ENCODE results near the gene FKBP2. TPM values are rescaled to one million over a fixed set of nuclear protein-coding genes. Genes with fewer than 3 reads are reported as not detected.
A peak's percentile ranks its signal among the peaks of the same experiment; 100 is the strongest.

The FKBP2 gene
- total RNA-seq, 1 donor from 2014 or later = 42.1 TPM

GRCh38 chr11:64241241-64241490 lies 271 bp downstream of the FKBP2 start:
- DNase-seq (ENCODE audit: low spot score) = no peak
- peak overlapping the region; percentile 87 for H3K4me3 Mint-ChIP-seq (ENCODE audit: unreplicated experiment)
- peaks cover 37% of the 10 kb centered on the region for H3K4me1 Mint-ChIP-seq (ENCODE audit: low read depth)
- H3K36me3 Mint-ChIP-seq (ENCODE audit: low read depth) = peaks cover 12% of the 10 kb centered on the region
- no peak for TF ChIP-seq CTCF (IDR thresholded peaks at IDR 0.05)
- peak overlapping the region; percentile 95 for H3K27ac Mint-ChIP-seq (ENCODE audit: unreplicated experiment)
- H3K9me3 Mint-ChIP-seq (ENCODE audit: low read depth) = no peaks in the 10 kb centered on the region
- no peaks in the 10 kb centered on the region for H3K27me3 Mint-ChIP-seq (ENCODE audit: low read depth)

DNA sequence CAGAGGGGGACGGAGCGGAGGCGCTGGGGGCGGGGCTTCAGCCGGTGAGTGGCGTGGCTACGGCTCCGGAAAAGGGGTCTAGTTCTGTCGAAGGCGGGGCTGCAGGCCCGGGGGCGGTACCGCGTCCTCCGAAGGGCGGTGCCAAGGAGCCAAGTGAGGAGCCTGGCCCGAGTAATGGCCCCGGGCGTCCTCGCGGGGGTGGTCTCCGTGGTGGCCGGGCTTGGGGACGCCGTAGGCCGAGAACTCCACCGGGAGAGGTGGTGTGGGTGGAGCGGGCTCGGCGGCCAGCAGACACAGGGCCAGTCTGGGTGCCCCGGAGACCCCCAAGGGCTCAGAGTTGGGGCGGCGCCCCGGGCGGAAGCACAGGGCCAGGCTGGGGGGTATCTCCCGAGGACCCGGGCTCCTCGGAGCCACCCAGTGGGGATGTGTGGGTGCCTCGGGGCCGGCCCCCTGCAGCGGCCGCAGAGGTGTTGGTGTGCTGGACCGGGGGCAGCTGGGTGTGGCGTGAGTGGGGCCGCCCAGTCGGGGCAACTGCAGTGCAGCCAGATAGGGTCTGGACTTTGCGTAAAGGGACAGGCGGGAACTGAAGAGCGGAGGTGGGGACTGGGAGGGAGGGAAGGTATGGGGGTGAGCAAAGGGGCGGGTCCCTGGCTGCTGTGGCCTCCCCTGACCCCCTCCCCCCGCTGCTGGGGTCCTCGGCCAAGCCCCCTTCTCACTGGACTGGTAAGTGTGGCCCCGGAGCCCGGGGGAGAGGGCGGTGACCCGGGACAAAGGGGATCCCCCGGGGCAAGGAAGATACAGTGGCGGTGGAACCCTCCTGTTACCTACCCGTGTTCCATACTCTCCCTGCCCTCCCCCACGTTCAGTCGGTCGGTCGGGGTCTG lies 838 bp downstream of the FKBP2 start:
- peaks cover 37% of the 10 kb centered on the region for H3K4me1 Mint-ChIP-seq (ENCODE audit: low read depth)
- peak; percentile 100 for DNase-seq (ENCODE audit: low spot score)
- H3K36me3 Mint-ChIP-seq (ENCODE audit: low read depth) = peaks cover 12% of the 10 kb centered on the region
- no peak for TF ChIP-seq CTCF (IDR thresholded peaks at IDR 0.05)
- H3K27ac Mint-ChIP-seq (ENCODE audit: unreplicated experiment) = peak overlapping the region; percentile 95
- H3K4me3 Mint-ChIP-seq (ENCODE audit: unreplicated experiment) = peak overlapping the region; percentile 87
- no peaks in the 10 kb centered on the region for H3K9me3 Mint-ChIP-seq (ENCODE audit: low read depth)
- no peaks in the 10 kb centered on the region for H3K27me3 Mint-ChIP-seq (ENCODE audit: low read depth)

GRCh38 chr11:64243236-64243854 lies 2.5 kb downstream of the FKBP2 start:
- H3K27ac Mint-ChIP-seq (ENCODE audit: unreplicated experiment) = peak overlapping the region; percentile 66
- TF ChIP-seq CTCF (IDR thresholded peaks at IDR 0.05) = no peak
- peaks cover 44% of the 10 kb centered on the region for H3K4me1 Mint-ChIP-seq (ENCODE audit: low read depth)
- peak overlapping the region; percentile 39 for H3K4me3 Mint-ChIP-seq (ENCODE audit: unreplicated experiment)
- no peaks in the 10 kb centered on the region for H3K9me3 Mint-ChIP-seq (ENCODE audit: low read depth)
- no peak for DNase-seq (ENCODE audit: low spot score)
- peaks cover 5% of the 10 kb centered on the region for H3K36me3 Mint-ChIP-seq (ENCODE audit: low read depth)
- no peaks in the 10 kb centered on the region for H3K27me3 Mint-ChIP-seq (ENCODE audit: low read depth)

DNA sequence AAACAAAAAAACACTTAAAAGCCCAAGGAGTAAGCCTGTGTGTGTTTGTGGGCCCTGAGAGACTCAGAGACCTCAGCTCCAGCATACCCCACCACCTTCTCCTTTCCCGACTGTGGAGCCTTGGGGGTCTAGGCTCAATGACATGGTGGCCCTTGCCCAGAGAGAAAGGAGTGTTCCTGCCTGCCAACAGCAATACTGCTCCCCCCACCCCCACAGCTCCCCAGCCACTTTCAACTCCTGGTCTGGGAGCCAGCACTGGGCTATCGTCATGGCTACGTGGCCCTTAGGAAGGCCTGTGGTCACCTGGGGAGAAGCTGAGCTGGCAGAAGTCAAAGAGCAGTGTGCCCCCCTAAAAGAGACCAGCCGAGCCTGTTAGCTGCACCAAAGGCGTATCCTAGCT lies 3.2 kb downstream of the FKBP2 start:
- H3K4me3 Mint-ChIP-seq (ENCODE audit: unreplicated experiment) = peak overlapping the region; percentile 89
- peaks cover 44% of the 10 kb centered on the region for H3K4me1 Mint-ChIP-seq (ENCODE audit: low read depth)
- H3K27ac Mint-ChIP-seq (ENCODE audit: unreplicated experiment) = peak overlapping the region; percentile 66
- peaks cover 4% of the 10 kb centered on the region for H3K36me3 Mint-ChIP-seq (ENCODE audit: low read depth)
- H3K27me3 Mint-ChIP-seq (ENCODE audit: low read depth) = no peaks in the 10 kb centered on the region
- H3K9me3 Mint-ChIP-seq (ENCODE audit: low read depth) = no peaks in the 10 kb centered on the region
- no peak for TF ChIP-seq CTCF (IDR thresholded peaks at IDR 0.05)
- no peak for DNase-seq (ENCODE audit: low spot score)

DNA sequence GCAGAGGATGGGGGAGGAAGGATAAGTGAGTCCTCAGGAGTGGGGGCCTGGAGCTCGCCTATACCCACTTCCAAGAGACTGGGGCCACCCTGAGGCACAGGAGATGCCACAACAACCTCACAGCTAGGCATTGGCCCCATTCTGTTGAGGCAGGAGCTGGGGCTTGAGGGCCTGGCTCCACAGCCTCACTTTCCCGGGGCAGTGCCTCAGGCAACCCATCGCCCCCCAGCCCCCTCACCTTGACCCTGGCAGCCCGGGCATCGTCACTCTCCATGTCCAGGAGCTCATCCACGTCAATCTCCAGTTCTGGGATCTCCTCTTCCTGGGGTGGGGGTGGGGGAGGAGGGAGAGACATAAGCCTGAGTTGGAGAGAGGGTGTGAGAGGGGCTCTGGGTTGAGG lies 4.1 kb downstream of the FKBP2 start:
- no peak for DNase-seq (ENCODE audit: low spot score)
- peak overlapping the region; percentile 89 for H3K4me3 Mint-ChIP-seq (ENCODE audit: unreplicated experiment)
- peaks cover 41% of the 10 kb centered on the region for H3K4me1 Mint-ChIP-seq (ENCODE audit: low read depth)
- no peak for TF ChIP-seq CTCF (IDR thresholded peaks at IDR 0.05)
- H3K27me3 Mint-ChIP-seq (ENCODE audit: low read depth) = no peaks in the 10 kb centered on the region
- H3K27ac Mint-ChIP-seq (ENCODE audit: unreplicated experiment) = peak overlapping the region; percentile 97
- H3K36me3 Mint-ChIP-seq (ENCODE audit: low read depth) = peaks cover 4% of the 10 kb centered on the region
- H3K9me3 Mint-ChIP-seq (ENCODE audit: low read depth) = no peaks in the 10 kb centered on the region
